Effector memory CD4-positive, alpha-beta T cell (primary cell): Measurements from ENCODE around the gene NFIX.
A peak's percentile ranks its signal among the peaks of the same experiment; 100 is the strongest.

Experiments used
- DNase-seq, 3 donors: peaks; one replicate each; pipeline ENCODE4 v3.0.0-alpha.2; 2020
- H3K27ac ChIP-seq: 2 replicates; pipeline ENCODE4 v1.7.0; 2013; ENCODE audit warnings: mild to moderate bottlenecking, low read length, moderate library complexity; ENCODE audit not compliant: insufficient read depth, poor library complexity, severe bottlenecking
- H3K27me3 ChIP-seq: replicated peaks from 2 replicates; pipeline ENCODE4 v1.7.0; 2013; ENCODE audit warnings: mild to moderate bottlenecking, low read length; ENCODE audit not compliant: insufficient read depth, control insufficient read depth, poor library complexity, severe bottlenecking
- H3K36me3 ChIP-seq: 2 replicates; pipeline ENCODE4 v1.7.0; 2013; ENCODE audit warnings: mild to moderate bottlenecking, low read length, moderate library complexity; ENCODE audit not compliant: control insufficient read depth, insufficient read depth
- H3K4me1 ChIP-seq: 2 replicates; pipeline ENCODE4 v1.7.0; 2013; ENCODE audit warnings: low read length, mild to moderate bottlenecking; ENCODE audit not compliant: control insufficient read depth, insufficient read depth, poor library complexity, severe bottlenecking
- H3K4me3 ChIP-seq: 2 replicates; pipeline ENCODE4 v1.7.0; 2013; ENCODE audit warnings: low read length, low read depth, mild to moderate bottlenecking; ENCODE audit not compliant: insufficient read depth, poor library complexity, severe bottlenecking
- H3K9me3 ChIP-seq: 2 replicates; pipeline ENCODE4 v1.7.0; 2013; ENCODE audit warnings: mild to moderate bottlenecking, low read length, moderate library complexity; ENCODE audit not compliant: control insufficient read depth

NFIX gene

GRCh38 chr19:13008926-13009787 lies 13.9 kb downstream of the NFIX start:
- H3K27ac ChIP-seq, result no peak overlapping the region
- no peak for DNase-seq
- no peaks in the 10 kb centered on the region for H3K9me3 ChIP-seq
- no peaks in the 10 kb centered on the region for H3K36me3 ChIP-seq
- H3K27me3 ChIP-seq, result peaks cover 42% of the 10 kb centered on the region
- peaks cover 18% of the 10 kb centered on the region for H3K4me1 ChIP-seq
- H3K4me3 ChIP-seq, result no peak overlapping the region

GRCh38 chr19:13010038-13010991 lies 15.0 kb downstream of the NFIX start:
- Histone ChIP-seq H3K27ac (no peak overlapping the region), H3K36me3 (no peaks in the 10 kb centered on the region), H3K9me3 (no peaks in the 10 kb centered on the region), H3K4me3 (no peak overlapping the region), H3K27me3 (peaks cover 49% of the 10 kb centered on the region), H3K4me1 (peaks cover 23% of the 10 kb centered on the region)
- DNase-seq, result no peak

- no peaks in the 10 kb centered on the region for H3K36me3 ChIP-seq
- peaks cover 49% of the 10 kb centered on the region for H3K27me3 ChIP-seq
- H3K27ac ChIP-seq, result no peak overlapping the region
- H3K9me3 ChIP-seq, result no peaks in the 10 kb centered on the region
- H3K4me1 ChIP-seq, result peaks cover 23% of the 10 kb centered on the region
- no peak for DNase-seq
- no peak overlapping the region for H3K4me3 ChIP-seq
These were observed 15.8 kb downstream of the NFIX start for GRCh38 chr19:13010992-13011652.

- H3K4me1 ChIP-seq, result peaks cover 23% of the 10 kb centered on the region
These were observed 16.5 kb downstream of the NFIX start for GRCh38 chr19:13011653-13012389.

GRCh38 chr19:13012390-13012689 lies 17.1 kb downstream of the NFIX start:
- Histone ChIP-seq H3K27me3 (peaks cover 54% of the 10 kb centered on the region), H3K27ac (no peak overlapping the region), H3K36me3 (no peaks in the 10 kb centered on the region), H3K9me3 (no peaks in the 10 kb centered on the region), H3K4me3 (peak overlapping the region; percentile 52), H3K4me1 (peaks cover 23% of the 10 kb centered on the region)
- DNase-seq, result no peak

More at GRCh38 chr19:13011653-13012389, 16.5 kb downstream of the NFIX start:
- no peaks in the 10 kb centered on the region for H3K36me3 ChIP-seq
- H3K27me3 ChIP-seq, result peaks cover 49% of the 10 kb centered on the region
- no peaks in the 10 kb centered on the region for H3K9me3 ChIP-seq
- no peak for DNase-seq
- no peak overlapping the region for H3K4me3 ChIP-seq
- no peak overlapping the region for H3K27ac ChIP-seq

GRCh38 chr19:13012690-13013608 lies 17.7 kb downstream of the NFIX start:
- DNase-seq, result no peak
- peaks cover 58% of the 10 kb centered on the region for H3K27me3 ChIP-seq
- H3K9me3 ChIP-seq, result no peaks in the 10 kb centered on the region
- no peaks in the 10 kb centered on the region for H3K36me3 ChIP-seq
- H3K4me1 ChIP-seq, result peaks cover 23% of the 10 kb centered on the region
- no peak overlapping the region for H3K27ac ChIP-seq
- H3K4me3 ChIP-seq, result peak overlapping the region; percentile 52

- H3K27ac ChIP-seq, result no peak overlapping the region
These were observed 18.4 kb downstream of the NFIX start for GRCh38 chr19:13013649-13014048.

GRCh38 chr19:13014101-13014920 lies 19.0 kb downstream of the NFIX start:
- DNase-seq, result no peak
- H3K27ac ChIP-seq, result no peak overlapping the region
- no peaks in the 10 kb centered on the region for H3K9me3 ChIP-seq
- H3K36me3 ChIP-seq, result no peaks in the 10 kb centered on the region
- peaks cover 58% of the 10 kb centered on the region for H3K27me3 ChIP-seq
- H3K4me1 ChIP-seq, result peaks cover 23% of the 10 kb centered on the region
- peak overlapping the region; percentile 52 for H3K4me3 ChIP-seq

More at GRCh38 chr19:13013649-13014048, 18.4 kb downstream of the NFIX start:
- Histone ChIP-seq H3K4me1 (peaks cover 23% of the 10 kb centered on the region), H3K27me3 (peaks cover 58% of the 10 kb centered on the region), H3K9me3 (no peaks in the 10 kb centered on the region), H3K4me3 (peak overlapping the region; percentile 52), H3K36me3 (no peaks in the 10 kb centered on the region)
- DNase-seq, result no peak
